Peyer's patch (tissue), 4 donors: ENCODE results near the gene IRS2.

Source experiments
- POLR2A ChIP-seq, 2 donors: fragments of 450-650 bp; IDR thresholded peaks; one replicate each; pipeline ENCODE4 v1.5.1; 2017; ENCODE audit warnings: antibody characterized with exemption in 2 of 2, mild to moderate bottlenecking in 2 of 2, moderate library complexity in 2 of 2
- TF ChIP-seq, protein P1 (sequence below), 6 experiments: fragments of 450-650 bp in 4 of 6; fragments of 200-600 bp in 2 of 6; sonication (generic) in 1 of 6; IDR thresholded peaks; one replicate each; pipeline ENCODE4 v1.5.1; 2017 to 2019; ENCODE audit warnings: antibody characterized with exemption in 6 of 6, mild to moderate bottlenecking in 3 of 6, moderate library complexity in 1 of 6

DNA sequence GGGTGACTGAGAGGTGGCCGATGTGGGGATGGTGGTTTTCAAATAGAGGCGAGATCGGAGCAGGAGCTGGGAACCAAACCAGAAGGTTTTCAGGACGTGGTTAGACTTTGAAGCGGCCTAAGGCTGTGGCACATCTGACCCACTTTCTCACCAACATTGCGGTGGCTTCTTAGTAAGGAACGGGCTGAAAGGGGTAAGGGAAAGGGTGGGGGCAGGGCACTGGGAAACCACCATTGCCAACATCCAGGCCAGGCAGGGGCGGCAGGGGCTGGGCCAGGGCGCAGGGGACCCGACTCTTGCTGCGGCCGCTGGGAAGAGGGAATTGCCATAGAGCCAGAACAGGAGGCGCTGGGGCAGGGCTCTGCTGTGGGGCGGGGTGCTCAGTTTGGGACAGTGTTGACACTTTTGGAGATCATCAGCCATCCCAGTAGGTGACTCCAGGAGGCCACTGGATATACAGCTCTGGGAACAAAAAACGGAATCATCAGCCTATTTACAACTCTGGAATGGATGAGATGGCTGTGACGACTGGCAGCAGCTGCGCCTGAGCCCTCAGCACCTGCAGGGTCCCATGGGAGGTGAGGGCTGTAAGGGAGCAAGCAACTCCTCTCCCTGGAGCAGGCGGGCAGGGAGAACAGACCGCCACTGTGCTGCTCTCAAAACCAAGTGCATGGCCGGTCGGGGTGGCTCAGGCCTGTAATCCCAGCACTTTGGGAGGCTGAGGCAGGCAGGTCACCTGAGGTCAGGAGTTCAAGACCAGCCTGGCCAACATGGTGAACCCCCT is 52.2 kb downstream of the IRS2 start:
- TF ChIP-seq, protein P1, sequence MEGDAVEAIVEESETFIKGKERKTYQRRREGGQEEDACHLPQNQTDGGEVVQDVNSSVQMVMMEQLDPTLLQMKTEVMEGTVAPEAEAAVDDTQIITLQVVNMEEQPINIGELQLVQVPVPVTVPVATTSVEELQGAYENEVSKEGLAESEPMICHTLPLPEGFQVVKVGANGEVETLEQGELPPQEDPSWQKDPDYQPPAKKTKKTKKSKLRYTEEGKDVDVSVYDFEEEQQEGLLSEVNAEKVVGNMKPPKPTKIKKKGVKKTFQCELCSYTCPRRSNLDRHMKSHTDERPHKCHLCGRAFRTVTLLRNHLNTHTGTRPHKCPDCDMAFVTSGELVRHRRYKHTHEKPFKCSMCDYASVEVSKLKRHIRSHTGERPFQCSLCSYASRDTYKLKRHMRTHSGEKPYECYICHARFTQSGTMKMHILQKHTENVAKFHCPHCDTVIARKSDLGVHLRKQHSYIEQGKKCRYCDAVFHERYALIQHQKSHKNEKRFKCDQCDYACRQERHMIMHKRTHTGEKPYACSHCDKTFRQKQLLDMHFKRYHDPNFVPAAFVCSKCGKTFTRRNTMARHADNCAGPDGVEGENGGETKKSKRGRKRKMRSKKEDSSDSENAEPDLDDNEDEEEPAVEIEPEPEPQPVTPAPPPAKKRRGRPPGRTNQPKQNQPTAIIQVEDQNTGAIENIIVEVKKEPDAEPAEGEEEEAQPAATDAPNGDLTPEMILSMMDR (IDR thresholded peaks at IDR 0.05), result no peak
- TF ChIP-seq POLR2A (IDR thresholded peaks at IDR 0.05), result no peak
